ENCODE measurements around the gene TPST1. TPM values are rescaled to one million over a fixed set of nuclear protein-coding genes. Genes with fewer than 3 reads are reported as not detected.
"Not testable (repeated sequence)": the region's sequence is repeated elsewhere in the genome, so short reads cannot be mapped to it uniquely, and the experiment has no call there.

Gene TPST1
- total RNA-seq, 1 donor from 2014 or later, result 30.0 TPM

DNA sequence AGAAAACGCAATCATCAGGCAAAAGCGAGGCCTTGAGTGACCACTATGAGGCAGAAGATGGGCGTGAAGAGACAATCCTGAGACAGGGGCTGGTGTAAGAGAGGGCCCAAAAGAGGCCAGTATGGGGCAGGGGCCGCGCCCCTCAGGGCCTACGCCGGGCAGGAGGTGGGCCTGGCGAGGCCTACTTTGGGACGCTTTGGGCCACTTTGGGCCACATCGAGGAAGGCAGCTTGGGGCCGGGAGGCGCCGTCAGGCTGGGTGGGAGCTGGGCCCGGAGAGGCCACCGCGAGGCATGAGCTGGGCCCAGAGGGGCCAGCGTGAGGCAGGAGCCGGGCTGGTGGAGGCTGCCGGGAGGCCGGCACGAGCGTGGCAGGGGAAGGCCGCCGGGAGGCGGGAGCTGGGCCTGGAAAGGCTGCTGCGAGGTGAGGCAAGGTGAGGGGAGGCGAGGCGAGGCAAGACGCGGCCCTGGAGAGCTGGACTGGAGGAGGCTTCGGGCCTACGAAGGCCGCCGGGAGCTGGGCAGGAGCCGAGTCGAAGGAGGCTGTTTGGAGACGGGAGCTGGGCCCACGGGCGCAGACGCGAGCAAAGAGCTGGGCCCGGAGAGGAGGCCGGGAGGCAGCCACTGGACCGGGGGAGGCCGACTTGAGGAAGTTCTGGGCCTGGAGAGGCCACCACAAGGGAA is 171.3 kb downstream of the TPST1 start:
- H3K9me3 Mint-ChIP-seq (ENCODE audit: low read depth), result peaks cover 3% of the 10 kb centered on the region
- TF ChIP-seq, protein P1, sequence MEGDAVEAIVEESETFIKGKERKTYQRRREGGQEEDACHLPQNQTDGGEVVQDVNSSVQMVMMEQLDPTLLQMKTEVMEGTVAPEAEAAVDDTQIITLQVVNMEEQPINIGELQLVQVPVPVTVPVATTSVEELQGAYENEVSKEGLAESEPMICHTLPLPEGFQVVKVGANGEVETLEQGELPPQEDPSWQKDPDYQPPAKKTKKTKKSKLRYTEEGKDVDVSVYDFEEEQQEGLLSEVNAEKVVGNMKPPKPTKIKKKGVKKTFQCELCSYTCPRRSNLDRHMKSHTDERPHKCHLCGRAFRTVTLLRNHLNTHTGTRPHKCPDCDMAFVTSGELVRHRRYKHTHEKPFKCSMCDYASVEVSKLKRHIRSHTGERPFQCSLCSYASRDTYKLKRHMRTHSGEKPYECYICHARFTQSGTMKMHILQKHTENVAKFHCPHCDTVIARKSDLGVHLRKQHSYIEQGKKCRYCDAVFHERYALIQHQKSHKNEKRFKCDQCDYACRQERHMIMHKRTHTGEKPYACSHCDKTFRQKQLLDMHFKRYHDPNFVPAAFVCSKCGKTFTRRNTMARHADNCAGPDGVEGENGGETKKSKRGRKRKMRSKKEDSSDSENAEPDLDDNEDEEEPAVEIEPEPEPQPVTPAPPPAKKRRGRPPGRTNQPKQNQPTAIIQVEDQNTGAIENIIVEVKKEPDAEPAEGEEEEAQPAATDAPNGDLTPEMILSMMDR (IDR thresholded peaks at IDR 0.05), result no peak
- no peak overlapping the region for H3K27ac Mint-ChIP-seq (ENCODE audit: unreplicated experiment)
- H3K36me3 Mint-ChIP-seq (ENCODE audit: low read depth), result peaks cover 12% of the 10 kb centered on the region
- H3K27me3 Mint-ChIP-seq (ENCODE audit: low read depth), result no peaks in the 10 kb centered on the region
- H3K4me3 Mint-ChIP-seq (ENCODE audit: unreplicated experiment), result no peak overlapping the region
- H3K4me1 Mint-ChIP-seq (ENCODE audit: low read depth), result no peaks in the 10 kb centered on the region
- no peak for DNase-seq (ENCODE audit: low spot score)

DNA sequence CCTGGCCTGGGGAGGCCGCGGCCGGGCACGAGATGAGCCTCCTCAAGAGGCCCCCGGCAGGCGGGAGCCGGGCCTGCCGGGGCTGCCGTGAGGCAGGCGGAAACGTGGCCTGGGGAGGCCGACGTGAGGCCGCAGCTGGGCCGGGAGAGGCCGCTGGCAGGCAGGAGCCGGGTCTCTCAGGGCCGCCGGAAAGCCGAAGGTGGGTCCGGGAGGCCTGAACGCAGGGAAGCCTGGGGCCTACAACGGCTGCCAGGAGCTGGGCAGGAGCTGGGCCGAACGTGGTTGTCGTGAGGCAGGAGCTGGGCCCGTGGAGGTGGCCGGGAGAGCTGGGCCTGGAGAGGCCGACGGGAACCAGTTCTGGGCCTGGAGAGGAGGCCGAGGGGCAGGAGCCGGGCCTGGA is 171.9 kb downstream of the TPST1 start:
- TF ChIP-seq, protein P1 (IDR thresholded peaks at IDR 0.05), result no peak
- Mint-ChIP-seq H3K4me1 (ENCODE audit: low read depth) (no peaks in the 10 kb centered on the region), H3K4me3 (ENCODE audit: unreplicated experiment) (no peak overlapping the region), H3K27ac (ENCODE audit: unreplicated experiment) (no peak overlapping the region), H3K9me3 (ENCODE audit: low read depth) (peaks cover 3% of the 10 kb centered on the region), H3K27me3 (ENCODE audit: low read depth) (no peaks in the 10 kb centered on the region), H3K36me3 (ENCODE audit: low read depth) (peaks cover 12% of the 10 kb centered on the region)
- peak; percentile 90 for DNase-seq (ENCODE audit: low spot score)

DNA sequence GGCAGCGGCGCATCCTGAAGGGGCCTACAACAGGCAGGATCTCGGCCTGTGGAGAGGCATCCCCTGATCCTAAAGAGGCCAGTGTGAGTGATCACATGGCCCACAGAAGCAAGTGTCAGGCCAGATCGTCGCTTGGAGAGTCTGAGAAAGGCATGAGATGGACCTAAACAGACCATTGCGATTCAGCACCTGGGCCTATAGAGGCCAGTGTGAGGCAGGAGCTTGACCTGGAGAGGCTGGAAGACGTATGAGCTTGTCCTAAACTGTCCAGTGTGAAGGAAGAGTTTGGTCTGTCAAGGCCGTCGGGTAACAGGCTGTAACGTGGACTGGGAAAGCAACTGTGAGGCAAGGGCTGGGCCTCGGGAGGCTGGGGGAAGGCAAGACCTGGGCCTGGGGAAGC is 172.6 kb downstream of the TPST1 start:
- DNase-seq (ENCODE audit: low spot score), result no peak
- Mint-ChIP-seq H3K9me3 (ENCODE audit: low read depth) (peaks cover 3% of the 10 kb centered on the region), H3K4me1 (ENCODE audit: low read depth) (no peaks in the 10 kb centered on the region), H3K27ac (ENCODE audit: unreplicated experiment) (no peak overlapping the region), H3K4me3 (ENCODE audit: unreplicated experiment) (no peak overlapping the region), H3K27me3 (ENCODE audit: low read depth) (no peaks in the 10 kb centered on the region), H3K36me3 (ENCODE audit: low read depth) (peaks cover 14% of the 10 kb centered on the region)
- TF ChIP-seq, protein P1 (IDR thresholded peaks at IDR 0.05), result no peak

DNA sequence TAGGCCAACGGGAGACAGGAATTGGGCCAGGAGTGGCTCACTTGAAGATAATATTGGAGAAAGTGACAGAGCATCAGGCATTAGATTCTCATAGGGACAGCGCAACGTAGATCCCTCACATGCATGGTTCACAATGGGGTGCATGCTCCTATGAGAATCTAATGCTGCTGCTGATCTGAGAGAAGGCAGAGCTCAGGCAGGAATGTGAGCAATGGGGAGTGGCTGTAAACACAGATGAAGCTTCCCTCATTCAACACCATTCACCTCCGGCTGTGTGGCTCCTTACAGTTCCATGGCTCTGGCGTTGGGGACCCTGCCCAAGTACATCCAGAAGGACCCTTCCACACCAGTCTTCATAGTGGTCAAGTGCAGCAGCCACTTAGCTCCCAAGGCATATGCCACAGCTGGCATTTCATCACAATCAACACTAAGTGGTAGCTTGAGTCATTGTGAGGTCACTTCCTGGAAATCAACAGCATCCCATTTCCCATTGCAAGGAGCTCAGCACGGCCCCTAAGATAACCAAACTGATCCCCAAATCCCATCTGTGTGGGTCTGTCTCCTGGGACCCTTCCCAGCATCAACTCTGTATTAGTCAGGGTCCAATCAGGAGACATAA is 174.5 kb downstream of the TPST1 start:
- Mint-ChIP-seq H3K27me3 (ENCODE audit: low read depth) (no peaks in the 10 kb centered on the region), H3K4me3 (ENCODE audit: unreplicated experiment) (no peak overlapping the region), H3K9me3 (ENCODE audit: low read depth) (peaks cover 3% of the 10 kb centered on the region), H3K36me3 (ENCODE audit: low read depth) (peaks cover 14% of the 10 kb centered on the region), H3K27ac (ENCODE audit: unreplicated experiment) (no peak overlapping the region), H3K4me1 (ENCODE audit: low read depth) (no peaks in the 10 kb centered on the region)
- TF ChIP-seq, protein P1 (IDR thresholded peaks at IDR 0.05), result no peak
- no peak for DNase-seq (ENCODE audit: low spot score)

DNA sequence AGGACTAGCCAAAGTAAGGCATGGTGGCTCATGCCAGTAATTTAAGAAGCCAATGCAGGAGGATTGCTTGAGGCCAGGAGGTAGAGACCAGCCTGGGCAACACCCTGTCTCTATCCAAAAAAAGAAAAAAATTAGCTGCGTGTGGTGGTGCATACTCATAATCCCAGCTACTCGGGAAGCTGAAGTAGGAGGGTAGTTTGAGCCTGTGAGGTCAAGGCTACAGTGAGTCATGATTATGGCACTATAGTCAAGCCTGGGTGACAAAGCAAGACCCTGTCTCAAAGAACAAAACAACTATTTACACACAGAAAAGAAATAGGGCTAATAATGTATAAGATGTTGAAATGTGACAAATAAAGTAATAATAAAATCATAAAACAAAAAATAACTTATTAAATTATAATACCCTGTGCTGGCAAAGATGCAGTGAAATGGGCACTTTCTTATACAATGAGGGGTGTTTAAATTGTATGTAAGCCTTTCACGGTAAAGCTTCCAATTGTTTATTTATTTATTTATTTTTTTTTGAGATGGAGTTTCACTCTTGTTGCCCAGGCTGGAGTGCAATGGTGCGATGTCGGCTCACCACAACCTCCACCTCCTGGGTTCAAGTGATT is 175.2 kb downstream of the TPST1 start:
- Mint-ChIP-seq H3K4me3 (ENCODE audit: unreplicated experiment) (no peak overlapping the region), H3K36me3 (ENCODE audit: low read depth) (peaks cover 14% of the 10 kb centered on the region), H3K4me1 (ENCODE audit: low read depth) (peaks cover 4% of the 10 kb centered on the region), H3K27me3 (ENCODE audit: low read depth) (no peaks in the 10 kb centered on the region), H3K27ac (ENCODE audit: unreplicated experiment) (no peak overlapping the region), H3K9me3 (ENCODE audit: low read depth) (peaks cover 3% of the 10 kb centered on the region)
- no peak for DNase-seq (ENCODE audit: low spot score)
- TF ChIP-seq, protein P1 (IDR thresholded peaks at IDR 0.05), result no peak

DNA sequence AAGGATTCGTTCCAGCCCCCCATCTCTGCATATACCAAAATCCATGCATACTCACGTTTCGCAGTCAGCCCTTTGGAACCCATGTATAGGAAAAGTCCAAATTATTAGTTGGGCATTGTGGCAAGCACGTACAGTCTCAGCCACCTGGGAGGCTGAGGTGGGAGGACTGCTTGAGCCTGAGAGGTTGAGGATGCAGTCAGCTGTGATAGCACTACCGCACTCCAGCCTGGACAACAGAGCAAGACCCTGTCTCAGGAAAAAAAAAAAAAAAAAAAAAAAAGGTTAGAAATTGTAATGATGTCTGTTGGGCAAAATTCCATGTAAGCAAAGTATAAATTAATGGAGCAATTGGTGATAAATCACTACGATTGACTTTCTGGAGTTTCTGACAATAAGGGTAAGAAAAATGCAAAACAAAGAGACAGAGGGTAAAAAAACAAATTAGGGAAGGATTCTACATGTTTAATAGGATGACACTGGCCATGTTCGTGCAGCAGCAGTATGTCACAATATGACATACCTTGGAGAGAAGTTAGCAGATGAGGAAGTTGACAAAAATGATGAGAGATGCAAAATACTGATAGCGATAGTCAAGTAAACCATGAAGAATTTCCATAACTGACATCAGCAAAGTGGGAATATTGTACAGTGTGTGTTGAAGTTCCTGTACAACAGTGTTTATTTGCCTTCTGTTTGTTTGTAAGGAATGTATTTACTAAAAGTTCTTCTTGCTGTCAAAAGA is 177.2 kb downstream of the TPST1 start:
- H3K4me3 Mint-ChIP-seq (ENCODE audit: unreplicated experiment); H3K36me3 Mint-ChIP-seq (ENCODE audit: low read depth): not testable (repeated sequence)

DNA sequence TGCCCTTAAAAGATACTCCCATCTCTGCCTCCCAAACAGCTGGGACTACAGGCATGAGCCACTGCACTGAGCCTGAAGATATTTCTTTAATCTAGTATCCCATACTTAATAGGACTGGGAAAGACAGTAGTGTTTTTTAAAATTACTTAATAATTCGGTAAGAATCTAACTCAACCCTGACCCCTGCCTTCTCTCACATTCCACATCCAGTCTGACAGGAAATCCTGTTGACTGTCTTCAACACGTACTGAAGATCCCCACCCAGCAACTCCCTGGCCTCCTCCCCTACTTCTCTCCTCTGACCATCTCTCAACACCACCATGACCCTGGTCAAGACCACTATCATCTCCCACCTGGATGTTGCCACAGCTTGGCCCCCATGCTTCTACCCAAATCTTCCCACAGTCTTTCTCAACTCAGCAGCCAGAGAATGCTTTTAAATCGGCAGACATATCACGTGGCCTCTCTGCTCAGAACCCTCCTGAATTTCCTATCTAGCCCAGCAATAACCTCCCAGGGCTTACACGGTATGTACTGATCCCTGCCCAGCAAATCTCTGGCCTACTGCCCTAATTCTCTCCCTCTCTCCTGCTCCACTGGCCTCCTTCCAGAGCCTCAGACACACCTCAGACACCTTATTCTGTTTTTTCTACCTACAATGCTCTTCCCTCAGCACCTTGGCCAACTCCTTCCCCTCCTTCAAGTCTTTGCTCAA is 180.2 kb downstream of the TPST1 start:
- not testable (repeated sequence) for H3K27ac Mint-ChIP-seq (ENCODE audit: unreplicated experiment); H3K4me3 Mint-ChIP-seq (ENCODE audit: unreplicated experiment); H3K4me1 Mint-ChIP-seq (ENCODE audit: low read depth); H3K36me3 Mint-ChIP-seq (ENCODE audit: low read depth); H3K9me3 Mint-ChIP-seq (ENCODE audit: low read depth); H3K27me3 Mint-ChIP-seq (ENCODE audit: low read depth); DNase-seq (ENCODE audit: low spot score)

More for the DNA sequence above, 177.2 kb downstream of the TPST1 start:
- H3K27ac Mint-ChIP-seq (ENCODE audit: unreplicated experiment); H3K4me1 Mint-ChIP-seq (ENCODE audit: low read depth); H3K27me3 Mint-ChIP-seq (ENCODE audit: low read depth); H3K9me3 Mint-ChIP-seq (ENCODE audit: low read depth); DNase-seq (ENCODE audit: low spot score): not testable (repeated sequence)

Measured in chondrocyte (in vitro differentiated cells).